Coronary artery (tissue), 2 donors: ENCODE data around the gene ABL1.

Experiments used
- DNase-seq: peaks from one replicate; pipeline ENCODE4 v3.0.0-alpha.2; 2017; ENCODE audit warnings: low spot score
- H3K27ac ChIP-seq, 2 donors: fragments of 200-600 bp; sonication (generic); one replicate each; pipeline ENCODE4 v1.5.1; 2016 to 2019
- H3K4me3 ChIP-seq: fragments of 200-600 bp; sonication (generic); 2 replicates; pipeline ENCODE4 v1.5.1; 2016; ENCODE audit warnings: mild to moderate bottlenecking, moderate library complexity
- TF ChIP-seq, protein P1 (sequence below): fragments of 200-600 bp; sonication (generic); IDR thresholded peaks from one replicate; pipeline ENCODE4 v1.5.1; 2019; ENCODE audit warnings: antibody characterized with exemption

Gene ABL1

DNA sequence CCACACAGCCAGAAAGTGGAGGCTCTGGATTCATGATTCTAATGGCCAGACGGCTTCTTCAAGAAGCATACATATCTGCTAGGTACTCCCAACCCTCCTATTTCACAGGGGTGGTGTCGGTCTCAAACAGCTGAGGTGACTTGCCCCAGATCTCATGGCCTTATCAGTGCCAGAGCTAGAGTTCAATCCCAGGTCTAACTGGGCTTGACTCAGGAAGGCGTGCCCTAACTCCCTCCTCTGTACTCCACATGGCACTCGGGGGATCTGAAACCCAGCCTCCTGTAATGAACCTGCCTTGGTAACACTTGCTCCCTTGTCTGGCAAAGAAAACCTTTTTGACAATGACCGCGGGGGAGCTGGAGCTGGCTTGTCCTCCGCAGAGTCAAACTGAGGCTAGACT, 59.5 kb downstream of the ABL1 start:
- Histone ChIP-seq H3K27ac (no peak overlapping the region), H3K4me3 (no peak overlapping the region)
- TF ChIP-seq, protein P1, sequence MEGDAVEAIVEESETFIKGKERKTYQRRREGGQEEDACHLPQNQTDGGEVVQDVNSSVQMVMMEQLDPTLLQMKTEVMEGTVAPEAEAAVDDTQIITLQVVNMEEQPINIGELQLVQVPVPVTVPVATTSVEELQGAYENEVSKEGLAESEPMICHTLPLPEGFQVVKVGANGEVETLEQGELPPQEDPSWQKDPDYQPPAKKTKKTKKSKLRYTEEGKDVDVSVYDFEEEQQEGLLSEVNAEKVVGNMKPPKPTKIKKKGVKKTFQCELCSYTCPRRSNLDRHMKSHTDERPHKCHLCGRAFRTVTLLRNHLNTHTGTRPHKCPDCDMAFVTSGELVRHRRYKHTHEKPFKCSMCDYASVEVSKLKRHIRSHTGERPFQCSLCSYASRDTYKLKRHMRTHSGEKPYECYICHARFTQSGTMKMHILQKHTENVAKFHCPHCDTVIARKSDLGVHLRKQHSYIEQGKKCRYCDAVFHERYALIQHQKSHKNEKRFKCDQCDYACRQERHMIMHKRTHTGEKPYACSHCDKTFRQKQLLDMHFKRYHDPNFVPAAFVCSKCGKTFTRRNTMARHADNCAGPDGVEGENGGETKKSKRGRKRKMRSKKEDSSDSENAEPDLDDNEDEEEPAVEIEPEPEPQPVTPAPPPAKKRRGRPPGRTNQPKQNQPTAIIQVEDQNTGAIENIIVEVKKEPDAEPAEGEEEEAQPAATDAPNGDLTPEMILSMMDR: no peak
- no peak for DNase-seq

DNA sequence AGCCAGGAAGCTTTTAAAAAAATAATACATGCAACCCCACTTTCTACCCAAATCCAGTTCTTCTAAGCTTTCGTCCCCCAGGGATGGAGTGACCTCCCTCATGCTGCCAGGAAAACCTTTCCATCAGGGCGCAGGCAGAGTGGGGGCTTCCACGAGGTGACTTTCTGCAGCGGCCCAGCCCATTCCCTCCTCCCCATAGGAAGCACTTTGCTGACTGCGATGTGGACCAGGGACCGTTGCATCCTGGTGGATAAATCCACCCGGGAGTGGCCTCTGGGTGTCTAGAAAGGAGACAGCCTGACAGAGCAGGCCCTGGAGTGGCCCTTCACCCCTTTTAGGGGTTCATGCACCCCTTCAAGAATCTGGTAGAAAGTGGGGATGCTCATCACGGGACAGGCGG, 60.0 kb downstream of the ABL1 start:
- Histone ChIP-seq H3K27ac (peak overlapping the region in 1 of 2 donors; percentile 5), H3K4me3 (no peak overlapping the region)
- TF ChIP-seq, protein P1: no peak
- DNase-seq: no peak

DNA sequence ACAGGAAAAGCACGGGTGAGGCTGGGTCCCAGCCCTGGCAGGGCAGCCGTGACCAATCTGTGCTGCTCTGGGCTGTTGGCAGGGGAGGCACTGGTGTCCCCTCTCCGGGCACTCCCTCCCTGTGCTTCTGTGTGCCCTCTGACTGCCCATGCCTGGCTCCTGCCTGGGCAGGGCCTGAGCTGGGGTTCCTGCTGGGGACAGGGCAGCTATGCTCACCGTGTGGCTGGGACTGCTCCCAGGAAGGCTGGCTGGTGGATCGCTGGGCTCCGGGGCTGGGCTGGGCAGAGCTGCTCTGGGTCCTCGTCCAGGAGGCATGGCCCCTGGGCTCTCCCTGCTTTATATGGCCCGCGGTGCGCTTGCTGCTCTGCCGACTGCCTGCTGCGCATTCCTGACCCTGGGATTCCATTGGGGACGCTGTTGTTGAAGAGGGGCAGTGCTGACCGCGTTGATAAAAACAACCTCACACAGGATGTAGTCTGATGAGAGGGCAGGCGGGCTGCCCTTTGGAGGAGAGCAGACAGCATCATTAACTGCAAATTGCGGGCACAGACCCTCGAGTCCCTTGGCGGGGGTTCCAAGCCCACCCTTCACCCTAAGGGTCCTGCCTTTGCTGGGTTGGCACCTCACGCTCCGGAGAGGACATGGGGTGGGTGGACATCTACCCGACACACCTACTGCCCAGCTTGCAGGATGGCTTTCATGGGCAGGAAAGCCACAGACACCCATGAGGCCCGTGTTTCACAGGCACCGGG, 60.6 kb downstream of the ABL1 start:
- H3K4me3 ChIP-seq: no peak overlapping the region
- H3K27ac ChIP-seq: peak overlapping the region in 1 of 2 donors; percentile 5
- TF ChIP-seq, protein P1: no peak
- DNase-seq: no peak

DNA sequence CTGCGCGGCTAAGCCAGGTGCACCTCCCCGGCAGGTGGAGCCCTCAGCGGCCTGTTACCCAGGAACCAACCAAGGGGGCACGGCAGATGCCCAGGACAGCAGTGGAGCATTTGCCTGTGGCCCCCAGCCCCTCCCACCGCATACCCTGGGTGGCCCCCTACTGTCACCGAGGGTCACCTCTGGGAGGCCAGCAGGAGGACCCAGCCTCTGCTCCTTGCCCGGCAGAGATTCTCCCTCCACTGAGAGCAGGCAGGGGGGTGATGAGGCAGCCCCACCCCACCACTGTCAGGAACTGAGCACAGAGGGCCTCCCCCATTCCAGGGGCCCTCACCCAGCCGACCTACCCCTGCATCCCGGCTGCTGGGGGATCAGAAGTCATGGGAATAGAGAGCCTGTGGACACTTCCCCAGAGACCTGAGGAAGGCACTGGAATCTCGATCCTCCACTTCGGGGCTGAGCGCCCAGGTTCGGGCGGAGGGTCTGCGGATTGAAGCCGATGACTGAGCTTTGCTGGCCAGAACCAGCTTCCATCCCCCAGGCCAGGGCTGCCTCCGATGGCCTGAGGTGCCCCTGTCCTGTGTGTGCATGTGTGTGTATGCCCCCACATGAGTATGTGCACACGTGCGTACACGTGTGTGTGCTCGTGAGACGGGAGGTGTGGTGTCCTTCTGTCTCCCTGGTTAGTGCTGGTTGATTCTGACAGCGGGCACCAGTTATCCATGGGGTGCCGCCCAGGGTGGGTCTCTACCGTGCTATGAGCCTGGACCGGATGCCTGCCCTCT, 61.4 kb downstream of the ABL1 start, which contains the start of gene QRFP:
Gene QRFP, minus strand, starts transcription at position 580 of the 782 bp plus-strand sequence. CDS start 2,974 bp downstream, outside the sequence.
- Histone ChIP-seq H3K4me3 (no peak within 1 kb of the TSS), H3K27ac (no peak within 1 kb of the TSS)
- TF ChIP-seq, protein P1: no peak
- DNase-seq: no peak

DNA sequence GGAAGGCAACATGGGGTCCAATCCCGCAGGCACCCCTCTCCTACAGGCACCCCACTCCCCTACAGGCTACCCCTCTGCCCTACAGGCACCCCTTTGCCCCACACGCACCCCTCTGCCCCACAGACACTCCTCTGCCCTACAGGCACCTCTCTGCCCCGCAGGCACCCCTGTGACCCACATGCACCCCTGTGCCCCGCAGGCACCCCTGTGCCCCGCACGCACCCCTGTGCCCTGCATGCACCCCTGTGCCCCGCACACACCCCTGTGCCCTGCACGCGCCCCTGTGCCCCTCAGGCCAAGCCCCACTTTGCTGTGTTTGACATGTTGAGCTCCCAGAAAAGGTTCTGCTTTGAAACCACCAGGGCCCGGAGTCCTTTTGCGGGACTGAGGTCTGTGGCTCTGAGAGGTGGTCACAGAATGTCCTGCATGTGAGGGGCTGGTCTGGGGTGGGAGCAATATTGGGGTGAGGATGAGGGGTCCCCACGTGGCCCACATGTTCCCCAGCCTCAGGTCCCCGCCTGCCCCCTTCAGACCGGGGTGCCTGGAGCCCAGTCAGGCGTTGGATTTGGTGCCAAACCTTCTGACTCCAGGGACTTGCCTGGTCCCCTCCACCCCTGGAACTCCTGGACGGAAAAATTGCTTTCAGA, 62.2 kb downstream of the ABL1 start:
- no peak overlapping the region for H3K27ac ChIP-seq
- TF ChIP-seq, protein P1: no peak
- no peak for DNase-seq
- H3K4me3 ChIP-seq: no peak overlapping the region

DNA sequence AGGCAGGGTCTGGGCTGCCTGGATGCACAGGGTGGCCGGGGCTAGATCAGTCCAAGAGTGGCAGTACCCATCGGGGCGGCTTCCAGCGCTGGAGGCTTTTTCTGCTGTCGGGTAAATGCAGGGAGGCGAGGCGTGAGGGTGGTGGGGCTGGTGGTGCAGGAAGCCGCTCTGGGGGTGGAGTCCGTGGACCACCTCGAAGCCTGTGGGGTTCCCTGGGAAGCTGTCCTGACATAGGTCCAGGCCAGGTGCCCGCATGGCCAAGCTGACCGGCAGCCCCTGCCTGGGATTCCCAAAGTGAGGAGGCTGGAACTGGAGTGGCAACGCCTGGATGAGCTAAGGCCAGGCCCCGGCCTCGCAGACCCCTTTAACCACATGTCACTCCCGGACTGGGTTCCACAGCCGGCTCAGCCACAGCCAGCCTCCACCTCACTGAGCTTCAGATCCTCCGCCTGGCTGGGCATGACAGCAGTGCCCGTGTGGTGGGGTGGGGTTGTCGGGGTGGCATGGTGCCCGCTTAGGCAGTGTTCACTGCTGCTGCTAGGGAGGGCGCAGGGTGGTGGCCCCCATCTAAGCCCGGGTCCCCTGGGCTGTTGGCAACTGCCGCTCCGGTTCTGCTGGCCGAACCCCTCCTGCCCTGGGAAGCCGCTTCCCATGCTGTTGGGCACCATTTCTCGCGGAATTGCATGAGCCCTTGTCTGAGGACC, 62.9 kb downstream of the ABL1 start:
- no peak overlapping the region for H3K4me3 ChIP-seq
- H3K27ac ChIP-seq: no peak overlapping the region
- no peak for DNase-seq
- TF ChIP-seq, protein P1: no peak
